GM21367 (cell line): ENCODE data around the gene PDCL2.

Experiments used
- ATAC-seq: cut with Tn5 transposase; IDR thresholded peaks from one replicate; pipeline ENCODE4 v1.9.1; 2021; ENCODE audit not compliant: unreplicated experiment

Gene PDCL2

GRCh38 chr4:55540271-55540670 is 51.8 kb downstream of the PDCL2 start:
- ATAC-seq: no peak

GRCh38 chr4:55539658-55540057 is 52.4 kb downstream of the PDCL2 start:
- no peak for ATAC-seq

- ATAC-seq: no peak
Measured at GRCh38 chr4:55538531-55538930, 53.5 kb downstream of the PDCL2 start.

- ATAC-seq: no peak
Measured at GRCh38 chr4:55534306-55534705, 57.7 kb downstream of the PDCL2 start.

- no peak for ATAC-seq
Measured at GRCh38 chr4:55530691-55531090, 61.4 kb downstream of the PDCL2 start.

DNA sequence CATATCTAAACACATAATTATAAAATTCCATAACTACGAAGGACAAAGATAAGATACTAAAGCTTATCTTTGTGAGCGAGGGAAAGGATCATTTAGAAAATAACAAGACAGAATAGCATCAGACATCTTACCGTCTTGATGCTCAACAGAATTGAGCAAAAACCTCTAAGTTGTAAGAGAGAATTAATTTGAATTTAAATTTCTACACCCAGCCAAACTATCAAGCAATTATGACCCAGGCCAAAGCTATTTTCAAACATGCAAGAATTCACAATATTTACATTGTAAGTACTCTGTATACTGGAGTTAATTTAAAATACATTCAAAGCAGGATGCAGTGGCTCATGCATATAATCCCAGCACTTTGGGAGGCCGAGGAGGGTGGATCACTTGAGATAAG is 61.9 kb downstream of the PDCL2 start:
- no peak for ATAC-seq

DNA sequence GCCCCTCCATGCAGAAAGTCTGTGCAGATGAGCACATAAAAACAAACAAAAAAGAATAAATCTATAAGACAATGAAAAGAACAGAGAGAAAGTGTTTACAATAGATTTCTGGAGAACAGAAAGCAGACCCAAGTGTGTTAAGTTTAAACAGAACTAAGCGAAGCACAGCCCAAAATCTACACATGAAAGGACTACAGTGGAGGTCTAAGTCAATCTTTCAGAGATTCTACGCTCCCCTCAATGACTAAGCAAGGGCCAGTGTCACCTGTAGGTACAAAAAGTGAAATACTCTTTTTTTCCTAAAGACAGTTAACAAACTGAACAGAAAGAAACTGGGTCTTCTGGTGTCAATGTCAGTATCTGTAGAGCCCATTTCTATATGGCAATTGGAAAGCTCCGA is 63.6 kb downstream of the PDCL2 start:
- ATAC-seq: no peak

DNA sequence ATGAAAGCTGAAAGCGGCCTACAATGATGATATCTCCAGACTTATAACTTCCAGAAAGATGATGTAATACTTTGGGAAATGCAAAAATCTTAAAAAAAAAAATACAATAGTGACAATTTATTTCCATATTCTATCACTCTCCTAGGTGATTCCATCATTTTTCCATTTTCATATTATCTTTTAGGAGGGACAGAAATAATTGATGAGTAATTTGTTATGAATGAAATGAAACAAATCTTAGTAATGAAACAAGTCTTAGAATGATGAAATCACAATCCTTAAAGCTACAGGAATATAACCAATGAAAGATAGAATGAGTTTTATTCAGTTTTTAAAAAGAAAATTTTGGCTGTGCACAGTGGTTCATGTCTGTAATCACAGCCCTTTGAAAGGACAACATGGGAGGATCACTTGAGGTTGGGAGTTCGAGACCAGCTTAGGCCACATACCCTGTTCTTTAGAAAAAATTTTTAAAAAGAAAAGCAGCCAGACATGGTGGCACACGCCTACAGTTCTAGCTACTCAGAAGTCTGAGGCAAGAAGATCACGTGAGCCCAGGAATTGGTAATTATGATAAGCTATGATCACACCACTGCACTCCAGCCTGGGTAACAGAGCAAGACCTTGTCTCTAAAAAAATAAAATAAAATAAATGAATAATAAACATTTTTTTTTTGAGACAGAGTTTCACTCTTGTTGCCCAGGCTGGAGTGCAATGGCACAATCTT is 67.0 kb downstream of the PDCL2 start:
- ATAC-seq: no peak

- no peak for ATAC-seq
Measured at GRCh38 chr4:55518442-55518841, 73.6 kb downstream of the PDCL2 start.

DNA sequence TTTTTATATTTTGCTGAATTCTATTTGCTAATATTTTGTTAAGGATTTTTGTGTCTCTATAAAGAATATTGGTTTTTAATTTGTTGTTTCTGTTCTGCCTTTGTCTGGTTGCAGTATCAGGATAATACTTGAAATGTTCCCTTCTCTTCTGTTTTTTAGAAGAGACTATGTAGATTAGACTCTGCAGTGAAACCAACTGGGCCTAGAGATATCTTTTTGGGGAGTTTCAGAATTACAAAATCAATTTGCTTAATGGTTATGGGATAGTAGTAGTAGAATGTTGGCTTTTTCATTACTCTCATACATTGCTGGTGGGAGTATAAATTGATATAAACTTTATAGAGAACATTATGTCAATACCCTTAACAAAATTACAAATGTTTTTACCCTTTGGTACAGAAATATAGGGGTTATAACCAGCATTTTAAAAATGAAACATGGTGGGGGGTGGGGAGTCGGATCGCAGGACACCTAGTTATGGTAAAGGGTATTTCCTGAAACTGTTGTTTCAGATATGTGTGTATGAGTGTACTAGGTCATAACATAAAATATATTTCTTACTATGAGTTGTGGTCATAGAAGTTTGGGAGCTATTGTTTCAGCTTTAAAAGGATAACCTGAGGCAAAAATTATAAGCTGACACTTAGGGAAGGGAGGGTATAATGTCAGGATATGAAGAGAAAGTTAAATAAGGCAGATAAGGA is 74.4 kb downstream of the PDCL2 start:
- ATAC-seq: peak; percentile 59

- no peak for ATAC-seq
Measured at GRCh38 chr4:55512922-55513571, 79.0 kb downstream of the PDCL2 start.

GRCh38 chr4:55512077-55512476 is 80.0 kb downstream of the PDCL2 start:
- no peak for ATAC-seq

- no peak for ATAC-seq
Measured at GRCh38 chr4:55510685-55511084, 81.4 kb downstream of the PDCL2 start.

DNA sequence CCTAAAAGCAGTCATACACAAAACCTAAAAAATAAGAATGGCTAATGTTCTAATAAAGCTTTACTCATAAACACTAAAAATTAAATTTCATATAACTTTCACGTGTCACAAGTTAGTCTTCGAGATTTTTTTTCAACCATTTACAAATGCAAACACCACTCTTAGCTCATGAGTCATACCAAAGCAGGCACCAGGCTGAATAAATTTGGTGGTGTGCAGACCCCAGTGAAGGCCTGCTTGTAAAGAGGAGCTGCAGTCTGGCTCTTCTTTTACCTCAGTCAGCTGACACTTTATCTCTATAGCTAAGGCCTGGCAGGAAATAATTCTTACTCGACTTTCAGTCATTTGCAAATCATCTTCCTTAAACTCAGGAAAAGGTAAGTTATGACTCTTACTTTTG is 82.8 kb downstream of the PDCL2 start:
- no peak for ATAC-seq

GRCh38 chr4:55507612-55508011 is 84.4 kb downstream of the PDCL2 start:
- ATAC-seq: no peak
